WI38 (cell line): Measurements from ENCODE around the gene BAD.
A peak's percentile ranks its signal among the peaks of the same experiment; 100 is the strongest.

Source experiments
- H3K4me3 ChIP-seq: 2 replicates; pipeline ENCODE4 v1.5.1; 2011; ENCODE audit warnings: low read depth, mild to moderate bottlenecking, control low read depth, low read length
- TF ChIP-seq, protein P1 (sequence below): IDR thresholded peaks from 2 replicates; pipeline ENCODE4 v1.5.1; 2012; ENCODE audit warnings: low read depth, mild to moderate bottlenecking, control low read depth, low read length

The BAD gene

DNA sequence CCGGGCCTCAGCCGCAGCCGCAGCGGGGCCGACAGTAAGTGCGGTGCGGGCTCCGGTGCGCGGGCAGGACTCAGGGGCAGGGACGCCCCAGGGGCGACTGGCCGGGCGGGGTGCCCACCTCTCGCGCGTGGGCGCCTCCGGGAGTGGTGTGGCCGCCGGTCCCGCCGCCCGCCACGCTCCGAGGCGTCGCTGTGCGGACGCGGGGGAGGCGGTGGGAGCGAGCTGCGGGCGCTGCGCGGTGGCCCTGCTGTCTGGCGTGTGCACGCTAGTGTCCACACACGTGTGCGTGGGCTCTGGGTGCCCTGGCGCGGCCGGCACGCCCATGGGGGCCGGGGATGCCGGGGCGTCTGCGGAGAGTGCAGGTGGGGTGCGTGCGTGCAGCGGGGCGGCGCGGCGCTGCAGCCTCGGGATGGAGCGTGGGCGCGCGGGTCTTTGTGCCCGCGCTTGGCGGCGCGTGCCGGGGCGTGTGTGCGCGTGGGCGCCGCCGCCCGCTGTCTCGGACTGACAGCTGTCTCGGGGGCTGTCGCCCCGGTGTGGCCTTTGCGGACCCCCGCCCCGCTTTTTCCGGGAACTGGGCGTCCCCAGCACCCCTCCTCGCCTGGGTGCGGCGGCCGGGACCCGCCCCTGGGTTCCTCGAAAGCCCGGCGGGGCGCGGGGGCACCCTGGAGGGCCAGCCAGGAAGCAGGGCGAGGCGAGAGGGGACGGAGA, 7.4 kb upstream of the BAD start:
- peak overlapping the region; percentile 37 for H3K4me3 ChIP-seq

DNA sequence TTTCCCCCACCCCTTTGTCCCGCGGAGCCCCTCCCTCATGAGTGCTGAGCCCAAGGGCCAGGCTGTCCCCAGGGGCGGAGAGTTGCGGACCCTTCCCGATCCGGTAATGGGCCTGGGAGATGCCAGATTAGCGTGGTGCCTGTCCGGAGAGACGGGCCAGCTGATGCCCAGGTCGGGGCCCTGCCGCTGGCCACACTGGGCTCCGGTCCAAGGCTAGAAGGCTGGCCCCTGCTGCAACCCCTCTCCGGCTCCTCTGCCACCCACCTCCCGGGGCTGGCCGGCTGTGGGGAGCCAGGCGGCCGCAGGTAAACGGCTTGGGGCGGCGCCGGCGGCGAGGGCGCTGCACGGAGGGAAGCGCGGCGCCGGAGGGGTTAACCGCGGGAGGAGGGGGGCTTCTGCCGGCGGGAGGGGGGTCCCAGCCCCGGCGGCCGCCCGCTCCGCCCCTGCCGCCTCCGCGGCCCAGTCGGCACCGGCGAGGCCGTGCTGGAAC, 6.8 kb upstream of the BAD start, which contains the start of gene KCNK4:
KCNK4 (plus strand) TSS at position 41 of the 490 bp plus-strand sequence. CDS start 1,717 bp downstream, outside the sequence.
- TF ChIP-seq, protein P1, sequence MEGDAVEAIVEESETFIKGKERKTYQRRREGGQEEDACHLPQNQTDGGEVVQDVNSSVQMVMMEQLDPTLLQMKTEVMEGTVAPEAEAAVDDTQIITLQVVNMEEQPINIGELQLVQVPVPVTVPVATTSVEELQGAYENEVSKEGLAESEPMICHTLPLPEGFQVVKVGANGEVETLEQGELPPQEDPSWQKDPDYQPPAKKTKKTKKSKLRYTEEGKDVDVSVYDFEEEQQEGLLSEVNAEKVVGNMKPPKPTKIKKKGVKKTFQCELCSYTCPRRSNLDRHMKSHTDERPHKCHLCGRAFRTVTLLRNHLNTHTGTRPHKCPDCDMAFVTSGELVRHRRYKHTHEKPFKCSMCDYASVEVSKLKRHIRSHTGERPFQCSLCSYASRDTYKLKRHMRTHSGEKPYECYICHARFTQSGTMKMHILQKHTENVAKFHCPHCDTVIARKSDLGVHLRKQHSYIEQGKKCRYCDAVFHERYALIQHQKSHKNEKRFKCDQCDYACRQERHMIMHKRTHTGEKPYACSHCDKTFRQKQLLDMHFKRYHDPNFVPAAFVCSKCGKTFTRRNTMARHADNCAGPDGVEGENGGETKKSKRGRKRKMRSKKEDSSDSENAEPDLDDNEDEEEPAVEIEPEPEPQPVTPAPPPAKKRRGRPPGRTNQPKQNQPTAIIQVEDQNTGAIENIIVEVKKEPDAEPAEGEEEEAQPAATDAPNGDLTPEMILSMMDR = no peak
- peak within 1 kb of the TSS; percentile 37 for H3K4me3 ChIP-seq

More for the DNA sequence above, 7.4 kb upstream of the BAD start:
- TF ChIP-seq, protein P1 = no peak

DNA sequence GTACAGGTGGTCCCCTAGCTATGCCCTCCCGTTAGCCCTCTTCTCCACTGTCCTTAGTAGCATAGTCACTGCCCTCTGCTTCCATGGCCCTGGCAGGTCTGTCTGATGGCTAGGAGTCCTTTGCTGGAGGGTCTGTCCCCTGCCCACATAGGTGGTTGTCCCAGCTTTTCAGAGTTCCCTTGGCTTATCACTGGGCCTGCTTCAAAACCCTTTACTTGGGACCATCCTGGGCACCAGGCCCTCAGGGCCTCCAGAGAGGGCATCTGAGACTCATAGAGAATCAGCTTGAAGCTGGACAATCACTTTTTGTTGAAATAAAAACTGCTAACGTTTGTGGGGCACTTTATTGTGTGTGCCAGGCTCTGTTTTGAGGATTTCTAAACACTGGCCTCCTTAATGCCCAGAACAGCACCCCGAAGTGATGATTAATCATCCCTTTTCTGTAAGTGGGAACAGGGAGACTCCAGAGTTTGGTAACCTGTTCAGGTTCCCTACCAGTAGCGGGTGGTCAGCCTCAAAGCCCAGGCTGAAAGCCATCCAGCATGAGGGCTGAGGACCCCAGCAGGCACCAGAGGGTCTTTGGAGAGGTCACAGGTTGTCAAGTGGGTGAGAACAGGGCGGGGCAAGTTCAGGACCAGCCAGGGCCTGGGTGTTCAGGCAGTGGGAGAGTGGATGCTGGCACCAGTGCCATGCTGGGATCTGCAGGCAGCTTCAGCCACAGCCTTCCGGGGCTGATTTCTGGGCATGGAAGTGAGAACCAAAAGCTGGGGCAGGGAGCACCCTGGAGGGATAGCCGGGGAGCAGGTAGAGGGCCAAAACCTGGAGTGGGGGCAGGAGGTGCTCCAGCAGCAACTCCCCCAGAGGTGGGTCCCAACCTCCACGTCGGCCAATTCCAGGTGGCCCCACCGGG, 6.1 kb upstream of the BAD start:
- TF ChIP-seq, protein P1 = no peak
- H3K4me3 ChIP-seq = no peak overlapping the region

DNA sequence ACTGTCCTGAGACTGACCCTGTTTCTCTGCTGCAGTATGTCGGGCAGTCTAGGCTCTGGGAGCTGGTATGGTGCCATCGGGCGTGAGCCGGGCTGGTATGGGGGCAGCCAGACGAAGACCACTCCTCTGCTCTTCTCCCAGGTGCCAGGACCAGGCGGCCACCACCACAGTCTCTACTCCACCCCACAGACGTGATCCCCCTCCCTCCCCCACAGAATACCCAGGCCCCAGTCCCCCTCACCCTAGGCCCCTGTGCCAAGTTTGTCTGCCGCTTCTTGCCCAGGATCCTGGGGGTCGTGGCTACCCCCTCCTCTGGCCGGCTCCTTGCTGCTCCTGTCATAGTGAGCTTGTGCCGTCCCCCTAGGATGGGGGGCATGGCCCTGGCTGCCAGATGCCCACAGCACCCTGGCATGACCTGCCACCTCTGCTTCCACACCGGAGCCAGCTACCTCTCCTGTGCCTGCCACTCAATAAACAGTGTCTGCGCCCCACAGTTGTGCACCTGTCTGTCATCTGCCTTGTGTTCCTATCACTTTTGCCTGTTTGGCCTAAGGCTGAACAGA, 4.6 kb upstream of the BAD start:
- H3K4me3 ChIP-seq = no peak overlapping the region
- TF ChIP-seq, protein P1 = no peak

DNA sequence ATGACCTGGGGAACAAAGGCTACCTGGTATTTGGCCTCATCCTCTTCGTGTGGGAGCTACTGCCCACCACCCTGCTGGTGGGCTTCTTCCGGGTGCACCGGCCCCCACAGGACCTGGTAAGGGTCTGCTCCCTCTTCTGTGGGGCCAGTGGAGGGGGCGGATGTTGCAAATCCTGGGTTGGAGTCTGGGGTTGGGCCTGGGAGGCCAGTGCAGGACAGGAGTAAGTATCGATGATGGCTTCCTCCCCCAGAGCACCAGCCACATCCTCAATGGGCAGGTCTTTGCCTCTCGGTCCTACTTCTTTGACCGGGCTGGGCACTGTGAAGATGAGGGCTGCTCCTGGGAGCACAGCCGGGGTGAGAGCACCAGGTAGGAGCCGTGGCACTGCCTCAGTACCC, 3.9 kb upstream of the BAD start:
- H3K4me3 ChIP-seq = no peak overlapping the region
- TF ChIP-seq, protein P1 = no peak

DNA sequence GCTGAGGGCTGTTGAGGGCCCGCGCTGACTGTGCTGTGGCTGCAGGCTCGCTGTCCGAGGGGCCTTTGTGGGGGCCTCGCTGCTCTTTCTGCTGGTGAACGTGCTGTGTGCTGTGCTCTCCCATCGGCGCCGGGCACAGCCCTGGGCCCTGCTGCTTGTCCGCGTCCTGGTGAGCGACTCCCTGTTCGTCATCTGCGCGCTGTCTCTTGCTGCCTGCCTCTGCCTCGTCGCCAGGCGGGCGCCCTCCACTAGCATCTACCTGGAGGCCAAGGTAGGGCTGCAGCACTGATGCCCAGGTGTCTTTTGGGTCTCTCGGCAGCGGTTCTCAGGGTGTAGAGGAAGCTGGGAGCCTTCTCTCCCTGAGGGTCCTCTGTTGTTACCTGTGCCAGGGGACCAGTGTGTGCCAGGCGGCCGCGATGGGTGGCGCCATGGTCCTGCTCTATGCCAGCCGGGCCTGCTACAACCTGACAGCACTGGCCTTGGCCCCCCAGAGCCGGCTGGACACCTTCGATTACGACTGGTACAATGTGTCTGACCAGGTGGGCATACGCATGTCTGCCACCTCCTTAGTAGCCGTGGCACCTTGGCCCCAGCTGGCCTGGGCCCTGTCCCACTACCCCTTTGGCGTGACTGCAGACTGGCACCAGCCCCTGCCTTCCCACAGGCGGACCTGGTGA, 3.3 kb upstream of the BAD start:
- H3K4me3 ChIP-seq = no peak overlapping the region
- TF ChIP-seq, protein P1 = no peak
